GM18909 (cell line): ENCODE results near the gene EREG.

Experiments
- ATAC-seq: cut with Tn5 transposase; IDR thresholded peaks from one replicate; pipeline ENCODE4 v1.9.1; 2021; ENCODE audit warnings: mild to moderate bottlenecking; ENCODE audit not compliant: unreplicated experiment, poor library complexity

EREG gene

DNA sequence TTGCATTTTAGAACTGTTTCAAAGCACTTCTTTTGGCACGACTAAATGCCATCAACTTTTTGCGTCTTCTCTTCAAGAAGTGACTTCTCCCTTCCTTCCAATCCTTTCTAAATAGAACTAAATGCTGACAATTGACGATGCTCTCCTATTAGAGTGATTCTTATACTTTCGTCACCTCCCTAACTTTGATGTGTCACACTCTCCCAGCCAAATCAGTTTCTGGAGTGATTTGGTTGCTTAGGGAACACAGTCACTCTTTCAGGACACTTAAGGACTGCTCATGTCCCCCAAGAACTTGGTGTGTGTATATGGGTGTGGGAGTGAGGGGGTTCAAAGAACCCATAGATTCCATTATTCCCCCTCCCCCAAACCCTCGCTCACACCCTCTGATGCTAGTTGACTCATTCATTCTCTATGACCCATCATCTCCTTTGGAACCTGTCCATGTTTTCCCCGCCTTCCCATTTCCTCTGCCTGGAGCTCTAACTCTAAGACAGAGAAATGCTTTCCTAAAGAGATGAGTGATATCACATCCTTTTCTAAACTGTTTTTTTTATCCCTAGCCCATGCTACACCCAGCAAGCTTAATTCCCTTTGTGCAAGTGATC lies 53.2 kb downstream of the EREG start:
- no peak for ATAC-seq

DNA sequence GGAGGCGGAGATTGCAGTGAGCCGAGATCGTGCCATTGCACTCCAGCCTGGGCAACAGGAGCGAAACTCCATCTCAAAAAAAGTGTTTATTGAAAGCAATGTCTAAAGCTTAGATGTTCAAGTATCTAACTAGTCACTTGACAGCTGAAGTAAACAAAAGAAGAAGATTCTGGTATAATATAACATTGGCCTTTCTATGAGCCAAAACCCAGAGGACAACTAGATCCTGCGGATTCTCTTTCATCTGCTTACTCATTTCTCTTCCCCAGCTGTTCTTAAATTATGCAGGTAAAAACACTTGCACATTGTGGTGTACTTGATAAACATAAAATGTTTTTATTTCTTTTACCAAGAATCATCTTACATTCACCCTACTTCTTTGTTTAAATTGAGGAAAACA lies 55.9 kb downstream of the EREG start:
- ATAC-seq, result no peak

DNA sequence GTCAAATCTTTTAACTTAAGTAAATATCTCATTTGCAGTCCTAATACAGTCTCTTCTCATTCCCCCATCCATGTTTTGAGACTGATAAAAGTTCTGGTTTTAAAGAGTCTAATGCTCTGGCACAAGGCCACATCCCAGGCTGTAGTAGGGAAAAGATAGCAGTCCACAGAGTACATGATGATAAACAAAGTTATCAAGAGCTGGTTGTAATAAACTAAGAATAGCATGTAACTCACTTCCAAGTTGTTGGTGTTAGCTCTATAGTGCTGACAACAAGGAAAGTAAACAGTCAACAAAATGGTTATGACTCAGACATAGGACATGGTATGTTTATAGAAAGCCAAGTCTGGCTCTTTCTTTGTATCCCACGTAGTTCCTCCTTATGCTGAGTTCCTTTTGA lies 58.2 kb downstream of the EREG start:
- no peak for ATAC-seq

DNA sequence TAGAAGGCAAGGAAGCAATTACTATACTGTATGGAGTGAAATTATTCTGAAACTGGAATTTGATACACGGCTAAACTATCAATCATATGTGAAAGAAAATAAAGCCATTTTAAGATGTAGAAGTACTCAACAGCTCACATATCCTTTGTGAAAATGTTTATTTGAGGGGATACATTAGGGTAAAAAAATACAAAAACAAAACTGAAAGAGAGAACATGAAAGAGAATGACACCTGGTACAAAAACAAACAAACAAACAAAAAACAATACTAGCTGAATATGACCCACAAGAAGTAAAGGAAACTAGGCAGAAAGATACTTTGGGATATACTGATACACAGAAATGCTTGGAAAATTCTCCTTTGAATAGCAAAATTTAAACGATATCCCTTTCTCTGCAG lies 59.2 kb downstream of the EREG start:
- ATAC-seq, result no peak

DNA sequence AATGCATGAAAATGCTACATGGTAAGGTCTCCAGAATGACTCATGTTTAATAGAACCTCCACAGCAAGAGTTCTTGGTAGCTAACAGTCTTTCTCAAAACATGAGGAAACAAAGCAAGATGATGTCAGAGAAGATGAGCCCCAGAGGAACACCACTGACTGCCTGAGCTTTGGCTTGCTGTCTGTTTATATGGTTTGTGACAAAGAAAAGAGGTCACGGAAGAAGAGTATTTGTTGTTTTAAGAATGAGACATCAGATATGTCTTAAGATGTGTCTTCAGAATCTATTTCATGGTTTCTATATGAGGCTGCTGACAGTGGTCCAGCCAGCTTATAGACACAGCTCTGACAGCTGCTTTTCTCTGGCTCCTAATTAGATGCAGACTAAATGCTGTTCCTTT lies 61.2 kb downstream of the EREG start:
- no peak for ATAC-seq

GRCh38 chr4:74428276-74428675 lies 63.3 kb downstream of the EREG start:
- no peak for ATAC-seq

DNA sequence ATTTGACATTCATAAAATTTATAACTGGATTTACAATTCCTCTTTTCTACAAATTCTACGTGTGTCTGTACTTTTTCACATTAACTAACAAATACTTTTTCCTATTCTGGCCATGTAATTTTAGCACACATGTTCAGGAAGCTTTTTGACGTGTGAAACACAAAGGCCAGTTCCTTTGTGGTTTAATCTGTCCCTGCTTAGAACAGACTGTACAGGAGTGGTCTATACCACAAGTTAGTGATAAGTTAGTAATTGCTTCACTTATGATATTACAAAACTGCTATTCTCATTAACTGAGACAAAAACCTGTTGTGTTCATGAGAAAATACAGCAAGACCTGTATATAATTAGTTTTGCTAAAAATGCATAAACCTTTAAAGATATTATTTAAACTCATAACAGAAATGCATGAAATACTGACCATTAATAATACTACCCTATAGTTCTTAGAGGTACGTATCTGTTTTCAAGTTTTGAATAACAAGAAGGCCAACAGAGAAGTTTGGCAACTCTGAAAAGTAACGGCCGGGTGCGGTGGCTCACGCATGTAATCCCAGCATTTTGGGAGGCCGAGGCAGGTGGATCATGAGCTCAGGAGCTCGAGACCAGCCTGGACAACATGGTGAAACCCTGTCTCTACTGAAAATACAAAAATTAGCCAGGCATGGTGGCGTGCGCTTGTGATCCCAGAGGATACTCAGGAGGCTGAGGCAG lies 66.3 kb downstream of the EREG start:
- ATAC-seq, result peak; percentile 95

- ATAC-seq, result no peak
These were observed 68.1 kb downstream of the EREG start for GRCh38 chr4:74433043-74433442.

DNA sequence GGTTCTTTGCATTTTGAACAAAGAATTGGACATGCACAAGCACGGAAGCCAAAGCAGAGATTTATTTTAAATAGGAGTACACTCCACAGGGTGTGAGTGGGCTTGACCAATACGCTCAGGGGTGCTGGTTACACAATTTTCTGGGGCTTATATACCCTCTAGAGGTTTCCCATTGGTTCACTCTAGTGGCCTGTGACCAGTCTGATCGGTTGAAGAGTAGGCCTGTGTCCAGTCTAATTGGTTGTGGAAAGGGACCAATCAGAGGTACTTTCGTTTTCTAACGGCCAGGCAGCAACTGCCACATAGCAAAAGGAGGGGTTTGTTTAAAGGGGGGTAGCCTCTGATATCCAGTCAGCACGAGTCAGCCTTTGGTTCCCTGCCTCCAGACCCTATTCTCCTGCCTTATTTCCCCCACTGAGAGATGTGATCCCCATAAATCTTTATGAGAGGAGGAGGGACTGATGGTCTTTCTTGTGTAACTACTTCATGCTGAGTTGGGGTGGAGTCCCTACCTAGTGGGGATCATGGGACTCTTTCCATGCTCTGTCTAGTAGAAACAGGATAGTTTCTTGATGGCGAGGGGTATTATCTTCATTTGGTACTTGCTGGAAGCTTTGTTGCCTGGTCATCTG lies 68.7 kb downstream of the EREG start:
- no peak for ATAC-seq

DNA sequence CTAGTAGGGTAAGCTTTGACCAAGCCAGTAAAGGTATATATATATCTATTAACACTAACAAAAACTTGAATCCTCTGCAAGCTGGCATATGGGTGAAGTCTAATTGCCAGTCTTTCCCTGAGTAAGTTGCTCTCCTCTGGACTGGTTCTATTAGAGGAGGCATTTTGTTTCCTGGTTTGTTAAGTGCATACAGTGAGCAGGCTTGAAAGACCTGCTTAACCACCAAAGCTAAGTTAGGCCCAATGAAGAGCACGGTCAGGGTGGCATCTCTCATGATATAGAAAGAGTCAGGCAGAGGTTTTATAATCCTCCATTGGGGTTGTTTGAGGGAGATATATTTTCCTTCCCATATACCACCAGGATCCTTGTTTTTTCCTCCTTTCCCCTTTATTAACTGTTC lies 70.4 kb downstream of the EREG start:
- no peak for ATAC-seq

GRCh38 chr4:74437866-74438265 lies 72.9 kb downstream of the EREG start:
- no peak for ATAC-seq
